GM13976 (cell line): ENCODE measurements around the gene CTXND1.

Experiments
- DNase-seq: peaks from one replicate; pipeline ENCODE4 v3.0.0; 2012; ENCODE audit warnings: low spot score
- in situ Hi-C: fragments of 300-500 bp; cut with MboI; formaldehyde crosslinking; loops from one replicate; pipeline ENCODE4 v1.12.0; 2022; ENCODE audit warnings: low sequenced_read_pairs, mixed read lengths, inconsistent platforms; ENCODE audit not compliant: unreplicated experiment
- TF ChIP-seq, protein P1 (sequence below): IDR thresholded peaks from 2 replicates; pipeline ENCODE4 v1.5.1; 2012; ENCODE audit warnings: borderline replicate concordance, mild to moderate bottlenecking; ENCODE audit not compliant: insufficient read depth; ENCODE audit errors: extremely low read depth, missing control alignments, control extremely low read depth

Gene CTXND1

DNA sequence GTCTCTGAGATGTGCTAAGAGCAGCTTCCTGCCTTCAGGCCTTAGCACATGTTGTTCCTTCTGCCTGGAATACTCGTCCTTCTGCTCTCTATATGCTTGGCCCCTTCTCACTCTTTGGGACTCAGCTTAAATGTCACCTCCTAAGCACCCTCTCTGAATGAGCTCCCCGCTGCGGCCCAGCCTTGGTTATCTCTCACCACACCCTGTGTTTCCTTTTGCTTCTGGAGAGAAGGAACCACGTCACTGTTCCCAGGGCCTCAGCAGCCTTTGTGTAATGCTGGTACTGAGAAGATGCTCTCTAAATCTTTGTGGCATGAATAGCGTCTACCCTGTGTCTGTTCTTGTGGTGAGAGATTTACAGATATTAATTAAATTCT, 97.0 kb downstream of the CTXND1 start:
- in situ Hi-C loops: loop anchor here (25.0 kb wide), 1 partner anchor 268 kb away; the partner anchor contains the start of gene MTHFS
- DNase-seq: no peak
- TF ChIP-seq, protein P1, sequence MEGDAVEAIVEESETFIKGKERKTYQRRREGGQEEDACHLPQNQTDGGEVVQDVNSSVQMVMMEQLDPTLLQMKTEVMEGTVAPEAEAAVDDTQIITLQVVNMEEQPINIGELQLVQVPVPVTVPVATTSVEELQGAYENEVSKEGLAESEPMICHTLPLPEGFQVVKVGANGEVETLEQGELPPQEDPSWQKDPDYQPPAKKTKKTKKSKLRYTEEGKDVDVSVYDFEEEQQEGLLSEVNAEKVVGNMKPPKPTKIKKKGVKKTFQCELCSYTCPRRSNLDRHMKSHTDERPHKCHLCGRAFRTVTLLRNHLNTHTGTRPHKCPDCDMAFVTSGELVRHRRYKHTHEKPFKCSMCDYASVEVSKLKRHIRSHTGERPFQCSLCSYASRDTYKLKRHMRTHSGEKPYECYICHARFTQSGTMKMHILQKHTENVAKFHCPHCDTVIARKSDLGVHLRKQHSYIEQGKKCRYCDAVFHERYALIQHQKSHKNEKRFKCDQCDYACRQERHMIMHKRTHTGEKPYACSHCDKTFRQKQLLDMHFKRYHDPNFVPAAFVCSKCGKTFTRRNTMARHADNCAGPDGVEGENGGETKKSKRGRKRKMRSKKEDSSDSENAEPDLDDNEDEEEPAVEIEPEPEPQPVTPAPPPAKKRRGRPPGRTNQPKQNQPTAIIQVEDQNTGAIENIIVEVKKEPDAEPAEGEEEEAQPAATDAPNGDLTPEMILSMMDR: no peak

DNA sequence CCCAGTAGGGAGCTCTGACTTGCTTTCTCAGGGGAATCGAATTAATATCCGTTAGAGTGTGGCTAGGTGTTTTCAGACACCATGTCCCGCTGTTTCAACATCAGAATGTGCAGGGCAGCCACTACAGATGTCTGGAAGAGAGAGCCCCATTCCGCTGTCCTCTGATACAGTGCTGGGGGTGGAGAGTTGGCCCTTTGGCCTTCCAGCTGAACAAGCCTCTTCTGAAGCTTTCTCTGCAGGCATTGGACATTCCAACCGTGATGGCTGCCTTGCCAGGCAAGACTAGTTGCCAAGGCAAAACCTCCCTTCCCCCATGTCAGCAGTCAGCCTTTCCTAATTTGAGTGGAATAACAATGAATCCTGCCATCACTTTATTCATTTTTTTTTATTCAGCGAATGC, 97.7 kb downstream of the CTXND1 start:
- no peak for DNase-seq
- in situ Hi-C loops: loop anchor here (25.0 kb wide), 1 partner anchor 267 kb away; the partner anchor contains the start of gene MTHFS
- TF ChIP-seq, protein P1: no peak

DNA sequence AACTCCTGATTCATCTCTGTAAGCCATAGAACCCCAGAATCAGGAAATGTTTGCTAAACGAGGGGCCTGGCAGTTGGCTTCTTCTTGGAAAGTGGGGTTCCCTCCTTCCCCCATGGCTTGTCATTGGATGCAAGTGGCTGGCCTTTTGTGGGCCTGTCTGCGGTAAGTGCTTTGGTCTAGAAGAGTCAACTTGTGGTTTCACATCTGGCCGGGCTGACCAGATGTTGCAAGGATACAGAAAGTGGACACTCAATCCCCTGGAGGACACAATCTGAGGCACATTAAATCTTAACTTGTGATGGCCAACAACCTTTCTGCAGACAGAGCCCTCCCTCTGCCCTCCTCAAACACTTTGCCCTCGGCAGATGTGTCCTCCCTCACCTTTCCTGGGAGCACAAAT, 98.1 kb downstream of the CTXND1 start:
- no peak for DNase-seq
- TF ChIP-seq, protein P1: no peak
- in situ Hi-C loops: loop anchor here (25.0 kb wide), 1 partner anchor 267 kb away; the partner anchor contains the start of gene MTHFS

DNA sequence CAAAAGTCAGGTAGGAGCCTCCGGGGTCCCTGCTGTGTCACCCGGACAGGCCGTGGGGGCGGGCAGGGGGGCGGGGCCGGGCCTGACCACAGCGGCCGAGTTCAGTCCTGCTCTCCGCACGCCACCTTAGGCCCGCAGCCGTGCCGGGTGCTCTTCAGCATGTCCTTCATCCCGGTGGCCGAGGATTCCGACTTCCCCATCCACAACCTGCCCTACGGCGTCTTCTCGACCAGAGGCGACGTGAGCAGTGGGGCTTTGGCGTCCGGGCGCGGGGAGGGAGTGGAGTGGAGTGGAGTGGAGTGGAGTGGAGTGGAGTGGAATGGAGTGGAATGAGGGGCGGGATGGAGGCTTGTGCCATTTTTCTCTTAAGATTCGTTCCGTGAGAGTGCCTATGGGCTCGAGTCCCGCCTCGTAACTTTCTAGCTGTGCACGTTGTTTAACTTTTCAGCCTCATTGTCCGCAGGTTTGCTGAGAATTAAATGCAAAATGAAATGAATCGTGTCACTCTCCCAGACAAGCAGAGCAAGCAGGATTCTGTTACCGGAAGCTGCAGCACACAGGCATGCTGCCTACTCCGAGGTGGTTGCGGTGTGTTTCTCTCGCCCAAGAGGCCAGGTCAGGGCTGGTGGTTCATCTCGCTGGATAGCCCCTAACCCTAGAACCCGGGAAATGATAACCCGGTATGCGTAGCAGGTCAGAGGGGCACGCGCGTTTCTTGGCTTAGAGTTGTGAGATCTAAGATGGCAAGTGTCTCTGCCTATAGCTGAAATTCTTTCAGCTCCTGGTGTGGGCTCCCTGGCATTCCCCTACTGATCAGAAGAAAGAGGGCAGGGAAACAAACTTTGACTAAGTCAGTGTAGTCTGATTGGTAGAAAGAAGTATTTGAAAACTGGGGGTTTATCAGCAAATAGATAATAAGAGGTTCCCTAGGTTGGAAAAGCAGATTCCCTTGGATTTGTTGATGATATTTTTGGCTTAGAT, 98.8 kb downstream of the CTXND1 start, which contains the start of gene FAH:
FAH (plus strand) TSS at position 104 of the 981 bp plus-strand sequence; CDS start at position 160, 56 bp downstream.
- TF ChIP-seq, protein P1: no peak
- in situ Hi-C loops: loop anchor here (25.0 kb wide), 1 partner anchor 266 kb away; the partner anchor contains the start of gene MTHFS
- no peak for DNase-seq

DNA sequence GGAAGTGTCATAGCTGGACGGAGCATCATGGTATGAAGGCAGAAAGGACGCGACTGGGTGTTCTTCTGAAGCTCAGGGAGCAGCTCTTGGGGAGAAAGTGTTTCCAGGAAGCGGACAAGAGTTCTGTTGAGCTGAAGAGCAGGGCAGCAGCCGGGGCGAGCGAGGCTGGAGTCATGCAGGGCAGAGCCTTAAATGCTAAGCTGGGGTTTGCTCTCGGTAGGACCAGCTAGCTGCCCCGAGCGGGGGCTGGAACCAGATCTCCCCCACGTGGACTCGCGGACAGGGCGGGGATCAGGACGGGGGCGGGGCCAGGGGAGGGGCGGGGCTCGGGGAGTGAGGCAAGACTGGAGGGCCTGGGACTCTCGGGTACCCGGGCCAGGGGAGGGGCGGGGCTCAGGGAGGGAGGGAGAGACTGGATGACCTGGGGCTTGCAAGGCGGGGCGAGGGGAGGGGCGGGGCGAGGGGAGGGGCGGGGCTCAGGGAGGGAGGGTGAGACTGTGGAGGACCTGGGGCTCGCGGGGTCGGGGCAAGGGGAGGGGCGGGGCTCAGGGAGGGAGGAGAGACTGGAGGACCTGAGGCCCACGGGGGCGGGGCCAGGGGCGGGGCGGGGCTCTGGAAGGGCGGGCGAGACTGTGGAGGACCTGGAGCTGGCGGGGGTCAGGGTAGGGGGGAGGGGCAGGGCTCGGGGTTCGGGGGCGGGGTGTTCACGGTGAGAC, 99.7 kb downstream of the CTXND1 start:
- TF ChIP-seq, protein P1: no peak
- in situ Hi-C loops: loop anchor here (25.0 kb wide), 1 partner anchor 265 kb away; the partner anchor contains the start of gene MTHFS
- DNase-seq: peak; percentile 99

DNA sequence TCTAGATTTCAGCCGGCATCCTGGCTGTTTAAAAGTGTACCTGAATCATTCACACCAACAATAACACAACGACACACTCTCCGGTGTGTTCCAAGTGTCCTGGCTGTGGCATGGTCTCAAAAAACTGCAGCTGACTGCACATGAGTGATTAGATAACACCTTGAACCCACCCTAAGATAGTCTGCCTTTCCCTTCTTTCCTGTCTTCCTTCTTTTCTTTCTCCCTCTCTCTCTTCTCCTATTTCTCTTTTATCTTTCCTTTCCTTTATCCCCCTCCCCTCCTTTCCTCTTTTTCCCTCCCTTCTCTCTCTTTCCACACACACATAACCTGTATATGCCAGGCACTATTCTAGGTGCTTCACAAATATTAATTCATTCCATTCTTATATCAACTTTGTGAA, 100.4 kb downstream of the CTXND1 start:
- TF ChIP-seq, protein P1: no peak
- no peak for DNase-seq
- in situ Hi-C loops: loop anchor here (25.0 kb wide), 1 partner anchor 264 kb away; the partner anchor contains the start of gene MTHFS
